HG02571 (cell line): ENCODE results near the gene SOWAHB.

Source experiments
- ATAC-seq: cut with Tn5 transposase; IDR thresholded peaks from one replicate; pipeline ENCODE4 v1.9.1; 2021; ENCODE audit warnings: mild to moderate bottlenecking, moderate library complexity; ENCODE audit not compliant: unreplicated experiment

The SOWAHB gene

DNA sequence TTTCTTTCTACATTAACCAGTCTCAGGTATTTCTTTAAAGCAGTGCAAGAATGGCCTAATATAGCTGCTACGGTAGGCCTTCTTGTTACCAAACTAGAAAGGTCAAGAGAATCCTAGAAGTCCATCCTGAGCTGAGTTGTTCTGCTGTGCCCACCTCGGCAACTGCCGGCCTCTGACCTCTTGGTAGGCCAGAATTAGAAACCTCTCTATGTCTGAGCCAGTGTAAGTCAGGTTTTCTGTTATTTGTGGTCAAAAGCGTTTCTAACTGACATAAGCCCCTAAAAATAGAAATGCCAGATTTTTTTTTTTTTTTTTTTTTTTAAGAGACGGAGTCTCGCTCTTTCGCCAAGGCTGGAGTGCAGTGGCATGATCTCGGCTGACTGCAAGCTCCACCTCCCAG is 43.1 kb downstream of the SOWAHB start:
- ATAC-seq: no peak

GRCh38 chr4:76851375-76851774 is 46.6 kb downstream of the SOWAHB start:
- ATAC-seq: no peak

DNA sequence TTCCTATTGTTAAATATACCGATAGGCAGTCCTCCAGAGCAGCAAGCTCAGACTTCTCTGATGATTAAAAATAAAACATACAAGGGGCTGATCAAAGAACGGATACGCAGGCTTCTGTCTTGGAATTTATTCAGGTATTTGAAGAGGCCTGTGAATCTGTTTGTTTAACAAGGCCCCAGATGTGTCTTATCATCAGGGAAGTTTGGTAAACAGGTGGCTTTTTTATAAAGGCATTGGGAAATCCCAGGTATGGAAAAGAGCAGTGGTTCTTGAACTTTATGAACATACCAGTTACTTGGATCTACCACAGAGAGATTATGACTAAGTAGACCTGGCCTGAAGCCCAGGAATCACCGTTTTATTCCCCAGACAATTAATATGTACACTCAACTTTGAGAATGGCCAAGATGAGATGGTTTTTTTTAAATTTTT is 47.9 kb downstream of the SOWAHB start:
- ATAC-seq: no peak
